HepG2 (cell line): ENCODE measurements around the gene MACROH2A1. TPM values are rescaled to one million over a fixed set of nuclear protein-coding genes. Genes with fewer than 3 reads are reported as not detected.

ENCODE experiments used
- ATAC-seq: fragments of 200-7000 bp; cut with Tn5 transposase; 3 replicates; pipeline ENCODE4 v1.9.1; 2020; ENCODE audit warnings: mild to moderate bottlenecking, moderate library complexity
- BruUV-seq: library from RNA; stranded (reverse); fragments of 400-500 nt; replicated peaks from 2 replicates; lab custom pipeline; 2021; lab: Mats Ljungman, UMichigan
- CTCF ChIA-PET: fragments of 300-600 bp; formaldehyde crosslinking; extraction: SDS; loops from one replicate; lab custom pipeline; 2021; ENCODE audit warnings: low total read pairs, inconsistent platforms, low intra/inter-chr PET ratio; lab: Yijun Ruan, JAX
- POLR2A ChIA-PET: fragments of 350-600 bp; sonication (Branson Sonifier 250); formaldehyde crosslinking; loops from one replicate; lab custom pipeline; 2020; ENCODE audit warnings: antibody characterized with exemption, inconsistent platforms; lab: Yijun Ruan, JAX
- DNase-seq: peaks from one replicate; pipeline ENCODE4 v3.0.0-alpha.2; 2015; ENCODE audit warnings: low spot score
- FAIRE-seq: peaks from 3 replicates; lab custom pipeline; 2011; peaks lifted over from hg19 to GRCh38; lab: Jason Lieb, UNC
- H2AFZ ChIP-seq: one replicate; pipeline ENCODE4 v1.6.1; 2011; ENCODE audit warnings: low read length, inconsistent platforms
- H3K27ac ChIP-seq: fragments of 300-600 bp; 3 replicates; pipeline ENCODE4 v1.8.0; 2011; ENCODE audit warnings: mixed run types, mild to moderate bottlenecking, mixed read lengths, low read length, inconsistent platforms; ENCODE audit not compliant: insufficient read depth; ENCODE audit errors: extremely low read length
- H3K27me3 ChIP-seq, 2 experiments: fragments of 200-600 bp in 1 of 2; 2 replicates in 1 of 2; 3 replicates in 1 of 2; pipeline versions ENCODE4 v1.6.0 to v1.8.0; 2011; ENCODE audit warnings: low read length in 2 of 2, mild to moderate bottlenecking in 2 of 2, moderate library complexity in 2 of 2, inconsistent platforms in 1 of 2; ENCODE audit not compliant: insufficient read depth in 2 of 2, control insufficient read depth in 1 of 2
- H3K36me3 ChIP-seq, 2 experiments: fragments of 200-600 bp in 1 of 2; replicated peaks in 1 of 2; 2 replicates in 1 of 2; 3 replicates in 1 of 2; pipeline versions ENCODE4 v1.5.1 to v1.8.0; 2011; ENCODE audit warnings: low read length in 2 of 2, inconsistent platforms in 1 of 2; ENCODE audit not compliant: insufficient read depth in 2 of 2, control insufficient read depth in 1 of 2
- H3K4me1 ChIP-seq: 2 replicates; pipeline ENCODE4 v1.5.1; 2012; ENCODE audit warnings: low read length, inconsistent platforms; ENCODE audit not compliant: insufficient read depth
- H3K4me2 ChIP-seq: 2 replicates; pipeline ENCODE4 v1.6.0; 2011; ENCODE audit warnings: low read depth, low read length, inconsistent platforms
- H3K4me3 ChIP-seq, 3 experiments: fragments of 200-600 bp in 1 of 3; sonication (generic), shearing (Covaris generic) in 1 of 3; replicated peaks in 1 of 3; 2 replicates each; pipeline ENCODE4 v1.5.1; 2011 to 2016; ENCODE audit warnings: low read length in 3 of 3, inconsistent platforms in 2 of 3, low read depth in 2 of 3, mild to moderate bottlenecking in 2 of 3, control low read depth in 1 of 3, mixed read lengths in 1 of 3; ENCODE audit not compliant: insufficient read depth in 1 of 3
- H3K79me2 ChIP-seq: one replicate; pipeline ENCODE4 v1.6.1; 2011; ENCODE audit warnings: low read length, inconsistent platforms; ENCODE audit not compliant: insufficient read depth
- H3K9ac ChIP-seq: 2 replicates; pipeline ENCODE4 v1.6.0; 2011; ENCODE audit warnings: mild to moderate bottlenecking, low read depth, low read length, inconsistent platforms; ENCODE audit not compliant: insufficient read depth
- H3K9me3 ChIP-seq: 2 replicates; pipeline ENCODE4 v1.5.1; 2012; ENCODE audit warnings: mild to moderate bottlenecking, low read length
- H4K20me1 ChIP-seq: 2 replicates; pipeline ENCODE4 v1.6.0; 2011; ENCODE audit warnings: inconsistent platforms, mild to moderate bottlenecking, low read length, moderate library complexity; ENCODE audit not compliant: insufficient read depth
- CHD2 ChIP-seq: IDR thresholded peaks from 2 replicates; pipeline ENCODE4 v1.6.1; 2011; ENCODE audit warnings: low read depth, low read length, improper control_type of control experiment
- FOXA1 ChIP-seq, 2 experiments: fragments of 450-650 bp in 1 of 2; sonication (generic) in 1 of 2; formaldehyde crosslinking in 1 of 2; IDR thresholded peaks; 2 replicates each; pipeline versions ENCODE4 v1.4.0 to v1.6.1; 2016 to 2020; ENCODE audit warnings: missing genetic modification reagents in 1 of 2
- HNF4A ChIP-seq: sonication (generic); formaldehyde crosslinking; IDR thresholded peaks from 2 replicates; pipeline ENCODE4 v1.4.0; 2020; ENCODE audit warnings: missing genetic modification reagents
- SRY ChIP-seq: sonication (generic); formaldehyde crosslinking; IDR thresholded peaks from 2 replicates; pipeline ENCODE4 v1.8.0; 2022; ENCODE audit warnings: mild to moderate bottlenecking, missing genetic modification reagents
- ZNF441 ChIP-seq: sonication (generic); formaldehyde crosslinking; IDR thresholded peaks from 2 replicates; pipeline ENCODE4 v1.7.0; 2021; ENCODE audit warnings: missing genetic modification reagents, borderline replicate concordance
- ZSCAN21 ChIP-seq: sonication (generic); formaldehyde crosslinking; IDR thresholded peaks from 2 replicates; pipeline ENCODE4 v1.8.0; 2022; ENCODE audit warnings: mild to moderate bottlenecking, missing genetic modification reagents, moderate library complexity, borderline replicate concordance
- WGBS: methylation state at CpG from one replicate; pipeline ENCODE4 v1.1.6; 2017; ENCODE audit warnings: low lambda C conversion rate; 5-methylcytosine and 5-hydroxymethylcytosine counted together
- in situ Hi-C: cut with HindIII; loops from 2 replicates; pipeline ENCODE4 v1.10.0; 2017; ENCODE audit warnings: low pct_unique_long_range_greater_than_20kb; ENCODE audit not compliant: extremely low pct_ligation_motif_present
- intact Hi-C: fragments of 100-400 bp; cut with micrococcal nuclease; formaldehyde crosslinking; loops from one replicate; pipeline ENCODE4 v1.10.0; 2022; ENCODE audit not compliant: unreplicated experiment
- polyA plus RNA-seq, 8 experiments: library from polyadenylated mRNA; depleted of rRNA in 3 of 8; stranded (reverse) in 7 of 8; unstranded in 1 of 8; fragments of >200 nt; fragmentation: Illumina TruSeq in 4 of 8; extraction: Trizol in 4 of 8; gene quantifications; 2 replicates each; pipeline versions ENCODE4 v1.2.1 to v1.2.3, GENCODE V29; 2011 to 2016; ENCODE audit warnings: low read depth in 4 of 8, missing spikeins in 1 of 8, mixed read lengths in 1 of 8; ENCODE audit not compliant: insufficient read depth in 1 of 8
- total RNA-seq, 5 experiments: library from RNA; depleted of rRNA; stranded (reverse); fragments of >200 nt; fragmentation: Illumina TruSeq; extraction: Trizol; gene quantifications; 2 replicates each; pipeline ENCODE4 v1.2.3, GENCODE V29; 2016; ENCODE audit warnings: low read depth in 1 of 5
- TF ChIP-seq, protein P1 (sequence below): IDR thresholded peaks from 2 replicates; pipeline ENCODE4 v1.6.1; 2012; ENCODE audit warnings: inconsistent platforms
- TF ChIP-seq, protein P2 (sequence below): IDR thresholded peaks from 2 replicates; pipeline ENCODE4 v1.6.1; 2016; ENCODE audit warnings: low read depth
- TF ChIP-seq, protein P3 (sequence below): sonication (generic); formaldehyde crosslinking; IDR thresholded peaks from 2 replicates; pipeline ENCODE4 v1.4.0; 2020; ENCODE audit warnings: mild to moderate bottlenecking, missing genetic modification reagents
- TF ChIP-seq, protein P4 (sequence below): sonication (generic); formaldehyde crosslinking; IDR thresholded peaks from 2 replicates; pipeline ENCODE4 v1.4.0; 2020; ENCODE audit warnings: missing genetic modification reagents
- TF ChIP-seq, protein P5 (sequence below): sonication (generic); formaldehyde crosslinking; IDR thresholded peaks from 2 replicates; pipeline ENCODE4 v1.5.0; 2020; ENCODE audit warnings: missing genetic modification reagents, mild to moderate bottlenecking, borderline replicate concordance
- TF ChIP-seq, protein P6 (sequence below): sonication (generic); formaldehyde crosslinking; IDR thresholded peaks from 2 replicates; pipeline ENCODE4 v1.4.0; 2020; ENCODE audit warnings: missing genetic modification reagents, mild to moderate bottlenecking, borderline replicate concordance

The MACROH2A1 gene
- total and polyA plus RNA-seq, 2 of the 13 experiments (the other 11 are each of a cell fraction or from before 2014, with no cell fraction given) = 69.1 to 158 TPM

DNA sequence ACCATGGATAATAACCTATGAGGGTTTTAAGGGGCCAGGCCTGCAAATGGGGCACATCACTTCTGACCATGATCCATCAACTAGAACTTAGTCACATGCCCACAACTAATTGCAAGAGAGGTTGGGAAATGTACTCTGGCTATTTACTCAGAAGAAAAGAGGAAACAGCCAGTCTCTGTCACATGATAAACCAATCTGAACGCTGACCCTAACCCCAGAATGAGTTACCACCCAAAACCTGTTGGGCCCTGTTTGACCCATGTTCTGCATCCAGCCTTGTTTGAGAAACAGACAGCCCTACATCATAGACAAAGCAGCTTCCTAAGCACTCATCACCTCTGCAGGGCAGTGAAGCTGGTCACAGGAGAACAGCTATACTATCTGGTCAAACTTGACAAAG is 5.8 kb downstream of the MACROH2A1 start:
- Histone ChIP-seq H3K27me3 (no peaks in the 10 kb centered on the region), H3K9ac (no peak overlapping the region), H2AFZ (no peak overlapping the region)
- intact Hi-C loops = no loop called here
- no peak for DNase-seq
- POLR2A ChIA-PET = no interaction called here
- no TSS peak for BruUV-seq
- TF ChIP-seq, protein P1, sequence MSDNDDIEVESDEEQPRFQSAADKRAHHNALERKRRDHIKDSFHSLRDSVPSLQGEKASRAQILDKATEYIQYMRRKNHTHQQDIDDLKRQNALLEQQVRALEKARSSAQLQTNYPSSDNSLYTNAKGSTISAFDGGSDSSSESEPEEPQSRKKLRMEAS = no peak
- TF ChIP-seq CHD2 = no peak
- TF ChIP-seq, protein P2, sequence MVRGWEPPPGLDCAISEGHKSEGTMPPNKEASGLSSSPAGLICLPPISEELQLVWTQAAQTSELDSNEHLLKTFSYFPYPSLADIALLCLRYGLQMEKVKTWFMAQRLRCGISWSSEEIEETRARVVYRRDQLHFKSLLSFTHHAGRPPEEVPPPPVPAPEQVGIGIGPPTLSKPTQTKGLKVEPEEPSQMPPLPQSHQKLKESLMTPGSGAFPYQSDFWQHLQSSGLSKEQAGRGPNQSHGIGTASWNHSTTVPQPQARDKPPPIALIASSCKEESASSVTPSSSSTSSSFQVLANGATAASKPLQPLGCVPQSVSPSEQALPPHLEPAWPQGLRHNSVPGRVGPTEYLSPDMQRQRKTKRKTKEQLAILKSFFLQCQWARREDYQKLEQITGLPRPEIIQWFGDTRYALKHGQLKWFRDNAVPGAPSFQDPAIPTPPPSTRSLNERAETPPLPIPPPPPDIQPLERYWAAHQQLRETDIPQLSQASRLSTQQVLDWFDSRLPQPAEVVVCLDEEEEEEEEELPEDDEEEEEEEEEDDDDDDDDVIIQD (CRISPR knock-in tag) = no peak
- no peak for TF ChIP-seq HNF4A (CRISPR knock-in tag)
- TF ChIP-seq, protein P3, sequence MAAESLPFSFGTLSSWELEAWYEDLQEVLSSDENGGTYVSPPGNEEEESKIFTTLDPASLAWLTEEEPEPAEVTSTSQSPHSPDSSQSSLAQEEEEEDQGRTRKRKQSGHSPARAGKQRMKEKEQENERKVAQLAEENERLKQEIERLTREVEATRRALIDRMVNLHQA = no peak
- no peak for TF ChIP-seq SRY
- TF ChIP-seq, all 625 proteins: peak for 0
- no peak overlapping the region for H3K4me2 ChIP-seq
- H4K20me1 ChIP-seq = peaks cover 52% of the 10 kb centered on the region
- FAIRE-seq (no peak), ATAC-seq (no peak)
- CTCF ChIA-PET = no interaction called here
- H3K27ac ChIP-seq = no peak overlapping the region
- peaks cover 70% of the 10 kb centered on the region for H3K4me1 ChIP-seq
- 58% methylated on average over 1 of the region's 1 CpG for WGBS
- no peaks in the 10 kb centered on the region for H3K9me3 ChIP-seq
- H3K79me2 ChIP-seq = peaks cover 90% of the 10 kb centered on the region
- H3K36me3 ChIP-seq = peaks cover 17 to 53% of the 10 kb centered on the region in 2 experiments; a peak in 4 of 5 replicates
- in situ Hi-C loops = no loop called here
- H3K4me3 ChIP-seq = no peak overlapping the region

DNA sequence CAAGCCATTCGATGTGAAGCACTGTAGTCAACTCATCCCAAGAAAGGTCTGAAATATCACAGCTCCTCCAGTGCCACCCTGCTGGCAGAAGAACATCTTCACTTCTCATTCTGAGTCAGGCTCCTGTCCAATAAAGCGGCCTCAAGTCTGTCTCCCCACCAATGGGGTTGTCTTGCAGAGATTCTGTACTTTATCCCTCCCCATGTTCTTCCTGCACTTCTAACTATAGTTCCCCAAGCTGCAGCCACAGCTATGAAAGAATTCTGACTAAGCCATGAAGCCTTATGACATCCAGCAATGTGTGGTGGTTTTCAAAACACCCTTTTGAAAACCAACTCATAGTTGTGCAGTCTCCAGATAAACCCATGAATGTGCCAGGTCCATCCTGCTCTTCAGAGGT is 6.8 kb downstream of the MACROH2A1 start:
- Histone ChIP-seq H3K27ac (no peak overlapping the region), H4K20me1 (peaks cover 43% of the 10 kb centered on the region), H3K36me3 (peaks cover 18 to 62% of the 10 kb centered on the region in 2 experiments), H3K4me3 (no peak overlapping the region), H3K79me2 (peaks cover 81% of the 10 kb centered on the region), H2AFZ (no peak overlapping the region), H3K4me2 (no peak overlapping the region), H3K4me1 (peaks cover 62% of the 10 kb centered on the region), H3K9ac (no peak overlapping the region), H3K9me3 (no peaks in the 10 kb centered on the region), H3K27me3 (no peaks in the 10 kb centered on the region)
- CTCF ChIA-PET = no interaction called here
- no peak for DNase-seq
- no TSS peak for BruUV-seq
- no peak for FAIRE-seq
- POLR2A ChIA-PET = no interaction called here
- 100% methylated on average over 2 of the region's 2 CpGs for WGBS
- in situ Hi-C loops (no loop called here), intact Hi-C loops (no loop called here)
- no peak for ATAC-seq
- TF ChIP-seq FOXA1 (IDR thresholded peaks at IDR 0.05) (no peak), FOXA1 (CRISPR knock-in tag; IDR thresholded peaks at IDR 0.05) (no peak), ZSCAN21 (CRISPR knock-in tag) (no peak), ZNF441 (CRISPR knock-in tag) (no peak)
- TF ChIP-seq, protein P4, sequence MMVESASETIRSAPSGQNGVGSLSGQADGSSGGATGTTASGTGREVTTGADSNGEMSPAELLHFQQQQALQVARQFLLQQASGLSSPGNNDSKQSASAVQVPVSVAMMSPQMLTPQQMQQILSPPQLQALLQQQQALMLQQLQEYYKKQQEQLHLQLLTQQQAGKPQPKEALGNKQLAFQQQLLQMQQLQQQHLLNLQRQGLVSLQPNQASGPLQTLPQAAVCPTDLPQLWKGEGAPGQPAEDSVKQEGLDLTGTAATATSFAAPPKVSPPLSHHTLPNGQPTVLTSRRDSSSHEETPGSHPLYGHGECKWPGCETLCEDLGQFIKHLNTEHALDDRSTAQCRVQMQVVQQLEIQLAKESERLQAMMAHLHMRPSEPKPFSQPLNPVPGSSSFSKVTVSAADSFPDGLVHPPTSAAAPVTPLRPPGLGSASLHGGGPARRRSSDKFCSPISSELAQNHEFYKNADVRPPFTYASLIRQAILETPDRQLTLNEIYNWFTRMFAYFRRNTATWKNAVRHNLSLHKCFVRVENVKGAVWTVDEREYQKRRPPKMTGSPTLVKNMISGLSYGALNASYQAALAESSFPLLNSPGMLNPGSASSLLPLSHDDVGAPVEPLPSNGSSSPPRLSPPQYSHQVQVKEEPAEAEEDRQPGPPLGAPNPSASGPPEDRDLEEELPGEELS (CRISPR knock-in tag) = no peak
- TF ChIP-seq, protein P5, sequence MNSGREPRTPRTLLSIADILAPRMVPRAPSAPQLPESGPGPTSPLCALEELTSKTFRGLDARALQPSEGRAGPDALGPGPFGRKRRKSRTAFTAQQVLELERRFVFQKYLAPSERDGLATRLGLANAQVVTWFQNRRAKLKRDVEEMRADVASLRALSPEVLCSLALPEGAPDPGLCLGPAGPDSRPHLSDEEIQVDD (CRISPR knock-in tag) = no peak
- TF ChIP-seq, protein P6, sequence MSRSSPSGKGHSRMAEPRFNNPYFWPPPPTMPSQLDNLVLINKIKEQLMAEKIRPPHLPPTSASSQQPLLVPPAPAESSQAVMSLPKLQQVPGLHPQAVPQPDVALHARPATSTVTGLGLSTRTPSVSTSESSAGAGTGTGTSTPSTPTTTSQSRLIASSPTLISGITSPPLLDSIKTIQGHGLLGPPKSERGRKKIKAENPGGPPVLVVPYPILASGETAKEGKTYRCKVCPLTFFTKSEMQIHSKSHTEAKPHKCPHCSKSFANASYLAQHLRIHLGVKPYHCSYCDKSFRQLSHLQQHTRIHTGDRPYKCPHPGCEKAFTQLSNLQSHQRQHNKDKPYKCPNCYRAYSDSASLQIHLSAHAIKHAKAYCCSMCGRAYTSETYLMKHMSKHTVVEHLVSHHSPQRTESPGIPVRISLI (CRISPR knock-in tag) = no peak
